ENCODE measurements around the gene CLCN5.

GRCh38 chrX:50066318-50066937 is 144.0 kb downstream of the CLCN5 start:
- TF ChIP-seq EP300 (IDR thresholded peaks at IDR 0.05; ENCODE audit: low read depth) (no peak), CTCF (IDR thresholded peaks at IDR 0.05) (no peak)
